Breast epithelium (tissue), 3 donors: ENCODE data around the gene ERF.

ENCODE experiments used
- POLR2A ChIP-seq: fragments of 450-650 bp; IDR thresholded peaks from one replicate; pipeline ENCODE4 v1.6.1; 2016; ENCODE audit warnings: antibody characterized with exemption, mild to moderate bottlenecking, moderate library complexity
- POLR2AphosphoS5 ChIP-seq, 3 donors: sonication (generic); formaldehyde crosslinking; IDR thresholded peaks; one replicate each; pipeline ENCODE4 v1.6.1; 2017; ENCODE audit warnings: antibody characterized with exemption in 3 of 3
- TF ChIP-seq, protein P1 (sequence below), 3 donors: fragments of 450-650 bp; IDR thresholded peaks; one replicate each; pipeline ENCODE4 v1.5.1; 2016 to 2017; ENCODE audit warnings: antibody characterized with exemption in 3 of 3, mild to moderate bottlenecking in 3 of 3, moderate library complexity in 3 of 3

DNA sequence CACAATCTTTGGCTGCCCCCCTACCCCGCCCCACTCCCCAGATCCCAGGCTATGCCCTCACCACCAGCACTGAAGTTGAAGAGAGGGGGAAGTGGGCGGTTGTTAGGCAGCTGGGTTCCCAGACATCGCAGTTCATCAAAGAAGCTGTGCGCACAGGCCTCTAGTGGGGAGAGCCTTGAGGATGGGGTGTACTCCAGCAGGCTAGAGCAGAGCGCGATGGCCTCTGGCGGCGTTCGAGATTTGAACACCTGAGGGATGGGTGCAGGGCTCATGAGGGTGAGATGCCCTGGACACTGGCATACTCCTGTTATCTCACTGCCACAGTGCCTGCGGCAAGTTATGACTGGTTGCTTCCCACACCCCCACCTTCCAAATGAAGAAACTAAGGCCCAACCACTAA, 22.5 kb downstream of the ERF start:
- TF ChIP-seq POLR2AphosphoS5 (IDR thresholded peaks at IDR 0.05) (no peak), POLR2A (no peak)
- TF ChIP-seq, protein P1, sequence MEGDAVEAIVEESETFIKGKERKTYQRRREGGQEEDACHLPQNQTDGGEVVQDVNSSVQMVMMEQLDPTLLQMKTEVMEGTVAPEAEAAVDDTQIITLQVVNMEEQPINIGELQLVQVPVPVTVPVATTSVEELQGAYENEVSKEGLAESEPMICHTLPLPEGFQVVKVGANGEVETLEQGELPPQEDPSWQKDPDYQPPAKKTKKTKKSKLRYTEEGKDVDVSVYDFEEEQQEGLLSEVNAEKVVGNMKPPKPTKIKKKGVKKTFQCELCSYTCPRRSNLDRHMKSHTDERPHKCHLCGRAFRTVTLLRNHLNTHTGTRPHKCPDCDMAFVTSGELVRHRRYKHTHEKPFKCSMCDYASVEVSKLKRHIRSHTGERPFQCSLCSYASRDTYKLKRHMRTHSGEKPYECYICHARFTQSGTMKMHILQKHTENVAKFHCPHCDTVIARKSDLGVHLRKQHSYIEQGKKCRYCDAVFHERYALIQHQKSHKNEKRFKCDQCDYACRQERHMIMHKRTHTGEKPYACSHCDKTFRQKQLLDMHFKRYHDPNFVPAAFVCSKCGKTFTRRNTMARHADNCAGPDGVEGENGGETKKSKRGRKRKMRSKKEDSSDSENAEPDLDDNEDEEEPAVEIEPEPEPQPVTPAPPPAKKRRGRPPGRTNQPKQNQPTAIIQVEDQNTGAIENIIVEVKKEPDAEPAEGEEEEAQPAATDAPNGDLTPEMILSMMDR (IDR thresholded peaks at IDR 0.05) = no peak
